IPS-20b (cell line): Measurements from ENCODE around the gene BANP.
"Not testable (repeated sequence)": the region's sequence is repeated elsewhere in the genome, so short reads cannot be mapped to it uniquely, and the experiment has no call there.

Source experiments
- H3K27ac ChIP-seq: one replicate; pipeline ENCODE4 v1.5.1; 2013; ENCODE audit warnings: low read length
- H3K27me3 ChIP-seq: 2 replicates; pipeline ENCODE4 v1.6.1; 2013; ENCODE audit warnings: mild to moderate bottlenecking, low read length, inconsistent platforms; ENCODE audit not compliant: insufficient read depth
- H3K36me3 ChIP-seq: 2 replicates; pipeline ENCODE4 v1.6.1; 2013; ENCODE audit warnings: low read depth, mild to moderate bottlenecking, inconsistent platforms, low read length, moderate library complexity; ENCODE audit not compliant: insufficient read depth
- H3K4me1 ChIP-seq: 2 replicates; pipeline ENCODE4 v1.6.1; 2013; ENCODE audit warnings: mild to moderate bottlenecking, control low read depth, inconsistent platforms, low read length, moderate library complexity; ENCODE audit not compliant: insufficient read depth
- H3K4me3 ChIP-seq: 2 replicates; pipeline ENCODE4 v1.5.1; 2013; ENCODE audit warnings: mild to moderate bottlenecking, low read length, inconsistent platforms
- H3K9ac ChIP-seq: 2 replicates; pipeline ENCODE4 v1.6.1; 2013; ENCODE audit warnings: low read depth, mild to moderate bottlenecking, inconsistent platforms, low read length, moderate library complexity
- H3K9me3 ChIP-seq: 2 replicates; pipeline ENCODE4 v1.6.1; 2013; ENCODE audit warnings: mild to moderate bottlenecking, low read depth, low read length, inconsistent platforms; ENCODE audit not compliant: insufficient read depth

BANP gene

GRCh38 chr16:87993901-87994300 lies 42.7 kb downstream of the BANP start:
- Histone ChIP-seq H3K27ac (no peak overlapping the region), H3K36me3 (peaks cover 5% of the 10 kb centered on the region; the same call in 1 of the 2 replicates), H3K4me1 (no peaks in the 10 kb centered on the region), H3K27me3 (no peaks in the 10 kb centered on the region), H3K9ac (no peak overlapping the region), H3K9me3 (no peaks in the 10 kb centered on the region), H3K4me3 (no peak overlapping the region)

GRCh38 chr16:87995644-87996043 lies 44.4 kb downstream of the BANP start:
- no peaks in the 10 kb centered on the region for H3K27me3 ChIP-seq
- H3K27ac ChIP-seq = no peak overlapping the region
- H3K4me3 ChIP-seq = no peak overlapping the region
- H3K9ac ChIP-seq = no peak overlapping the region
- peaks cover 5% of the 10 kb centered on the region; the same call in 1 of the 2 replicates for H3K36me3 ChIP-seq
- no peaks in the 10 kb centered on the region for H3K4me1 ChIP-seq
- H3K9me3 ChIP-seq = no peaks in the 10 kb centered on the region

- Histone ChIP-seq H3K27ac (no peak overlapping the region), H3K4me3 (no peak overlapping the region), H3K36me3 (no peaks in the 10 kb centered on the region), H3K4me1 (no peaks in the 10 kb centered on the region), H3K27me3 (no peaks in the 10 kb centered on the region), H3K9ac (no peak overlapping the region), H3K9me3 (no peaks in the 10 kb centered on the region)
Measured at GRCh38 chr16:87996962-87997880, 46.0 kb downstream of the BANP start.

- not testable (repeated sequence) for H3K27ac ChIP-seq, H3K36me3 ChIP-seq, H3K27me3 ChIP-seq, H3K9me3 ChIP-seq, H3K4me3 ChIP-seq, H3K4me1 ChIP-seq, H3K9ac ChIP-seq
Measured at GRCh38 chr16:87998184-87998793, 47.1 kb downstream of the BANP start.

GRCh38 chr16:87998992-87999391 lies 47.8 kb downstream of the BANP start:
- H3K4me1 ChIP-seq, H3K27ac ChIP-seq, H3K27me3 ChIP-seq, H3K9ac ChIP-seq, H3K4me3 ChIP-seq, H3K36me3 ChIP-seq, H3K9me3 ChIP-seq: not testable (repeated sequence)

GRCh38 chr16:88002211-88002610 lies 51.0 kb downstream of the BANP start:
- no peaks in the 10 kb centered on the region for H3K9me3 ChIP-seq

GRCh38 chr16:88002749-88003148 lies 51.5 kb downstream of the BANP start:
- Histone ChIP-seq H3K9me3 (no peaks in the 10 kb centered on the region), H3K4me1 (no peaks in the 10 kb centered on the region), H3K36me3 (peaks cover 13% of the 10 kb centered on the region), H3K27me3 (no peaks in the 10 kb centered on the region), H3K27ac (no peak overlapping the region), H3K9ac (no peak overlapping the region), H3K4me3 (no peak overlapping the region)

More at GRCh38 chr16:88002211-88002610, 51.0 kb downstream of the BANP start:
- Histone ChIP-seq H3K4me1 (no peaks in the 10 kb centered on the region), H3K4me3 (no peak overlapping the region), H3K27ac (no peak overlapping the region), H3K9ac (no peak overlapping the region), H3K36me3 (peaks cover 8% of the 10 kb centered on the region), H3K27me3 (no peaks in the 10 kb centered on the region)

GRCh38 chr16:88003316-88003715 lies 52.1 kb downstream of the BANP start:
- Histone ChIP-seq H3K9ac (no peak overlapping the region), H3K36me3 (peaks cover 19% of the 10 kb centered on the region), H3K4me3 (no peak overlapping the region), H3K9me3 (no peaks in the 10 kb centered on the region), H3K27me3 (no peaks in the 10 kb centered on the region), H3K27ac (no peak overlapping the region), H3K4me1 (no peaks in the 10 kb centered on the region)

GRCh38 chr16:88003736-88004135 lies 52.5 kb downstream of the BANP start:
- H3K9me3 ChIP-seq = no peaks in the 10 kb centered on the region
- no peaks in the 10 kb centered on the region for H3K27me3 ChIP-seq
- H3K9ac ChIP-seq = no peak overlapping the region
- peaks cover 23% of the 10 kb centered on the region for H3K36me3 ChIP-seq
- H3K4me1 ChIP-seq = peaks cover 2% of the 10 kb centered on the region; the same call in 1 of the 2 replicates
- no peak overlapping the region for H3K4me3 ChIP-seq
- no peak overlapping the region for H3K27ac ChIP-seq

GRCh38 chr16:88004391-88004790 lies 53.2 kb downstream of the BANP start:
- H3K9me3 ChIP-seq = no peaks in the 10 kb centered on the region
- H3K36me3 ChIP-seq = peaks cover 28% of the 10 kb centered on the region
- peaks cover 9% of the 10 kb centered on the region; the same call in 1 of the 2 replicates for H3K4me1 ChIP-seq
- H3K4me3 ChIP-seq = no peak overlapping the region
- no peak overlapping the region for H3K27ac ChIP-seq
- no peak overlapping the region for H3K9ac ChIP-seq
- H3K27me3 ChIP-seq = no peaks in the 10 kb centered on the region

GRCh38 chr16:88005181-88005581 lies 53.9 kb downstream of the BANP start:
- Histone ChIP-seq H3K36me3 (peaks cover 28% of the 10 kb centered on the region), H3K27ac (no peak overlapping the region)

GRCh38 chr16:88005968-88006367 lies 54.7 kb downstream of the BANP start:
- Histone ChIP-seq H3K27me3 (no peaks in the 10 kb centered on the region), H3K36me3 (peaks cover 36% of the 10 kb centered on the region), H3K4me3 (no peak overlapping the region), H3K9ac (no peak overlapping the region), H3K27ac (no peak overlapping the region), H3K4me1 (peaks cover 9% of the 10 kb centered on the region; the same call in 1 of the 2 replicates), H3K9me3 (peaks cover 6% of the 10 kb centered on the region; the same call in 1 of the 2 replicates)

More at GRCh38 chr16:88005181-88005581, 53.9 kb downstream of the BANP start:
- Histone ChIP-seq H3K4me3 (no peak overlapping the region), H3K9ac (no peak overlapping the region), H3K4me1 (peaks cover 9% of the 10 kb centered on the region; the same call in 1 of the 2 replicates), H3K27me3 (no peaks in the 10 kb centered on the region), H3K9me3 (peaks cover 1% of the 10 kb centered on the region; the same call in 1 of the 2 replicates)
